ENCODE measurements around the gene NPPA. TPM values are rescaled to one million over a fixed set of nuclear protein-coding genes. Genes with fewer than 3 reads are reported as not detected.
"Not testable (repeated sequence)": the region's sequence is repeated elsewhere in the genome, so short reads cannot be mapped to it uniquely, and the experiment has no call there.

The NPPA gene
- polyA plus RNA-seq, 1 of the 3 experiments (the other 2 are of a cell fraction), result not detected

- TF ChIP-seq FOXM1 (IDR thresholded peaks at IDR 0.05; ENCODE audit: low read depth), result no peak
- no peak for TF ChIP-seq TAF1 (IDR thresholded peaks at IDR 0.05; ENCODE audit: borderline replicate concordance, low read depth, low read length)
- TF ChIP-seq MAX (IDR thresholded peaks at IDR 0.05; ENCODE audit: low read depth), result 0 out of 2 replicates have a peak, but pooled peaks have one; percentile 32
- TF ChIP-seq MEF2A (IDR thresholded peaks at IDR 0.05; ENCODE audit: borderline replicate concordance, low read depth), result no peak
- no peak for TF ChIP-seq SIN3A (IDR thresholded peaks at IDR 0.05; ENCODE audit: borderline replicate concordance, low read depth, low read length)
- no peak for TF ChIP-seq IRF3 (IDR thresholded peaks at IDR 0.05; ENCODE audit: low read depth, low read length)
- TF ChIP-seq CTCF (IDR thresholded peaks at IDR 0.05), result no peak
- TF ChIP-seq GATA2 (CRISPR knock-in tag; IDR thresholded peaks at IDR 0.05), result 0 out of 2 replicates have a peak, but pooled peaks have one; percentile 24
Measured at GRCh38 chr1:11847667-11848372, at the start of gene NPPA (continued).

- WGBS (ENCODE audit: low lambda C conversion rate), result 58% methylated on average over 1 of the region's 1 CpG
- H3K4me3 ChIP-seq (ENCODE audit: low read depth in 2 of 2, low read length in 1 of 2); H3K9ac ChIP-seq; H4K20me1 ChIP-seq (ENCODE audit: insufficient read depth); H2AFZ ChIP-seq (ENCODE audit: low read depth); H3K9me2 ChIP-seq; DNase-seq; H3K4me1 ChIP-seq (ENCODE audit: control insufficient read depth in 1 of 2, insufficient read depth in 2 of 2, low read depth in 1 of 2, low read length in 1 of 2); H3K4me2 ChIP-seq; H3K27ac ChIP-seq (ENCODE audit: low read depth in 2 of 2, low read length in 1 of 2); H3K36me3 ChIP-seq (replicated peaks in 1 of 2; ENCODE audit: control insufficient read depth in 1 of 2, insufficient read depth in 2 of 2, low read length in 1 of 2); H3K27me3 ChIP-seq (ENCODE audit: insufficient read depth); H3K9me3 ChIP-seq; H3K79me2 ChIP-seq (ENCODE audit: insufficient read depth); POLR2A ChIA-PET; H3F3A ChIP-seq (replicated peaks; ENCODE audit: insufficient read depth): not testable (repeated sequence)
- CTCF ChIA-PET, result interaction anchor here (0.6 to 14.8 kb wide), 12 partner anchors 8 to 838 kb away, joined by 3 to 316 read pairs (median 4); partner anchors contain the start of genes AGTRAP and NPPA
Measured at GRCh38 chr1:11894501-11894900, 46.9 kb upstream of the NPPA start.

GRCh38 chr1:11893907-11894251 is 46.3 kb upstream of the NPPA start:
- peak; percentile 90 for DNase-seq

More at GRCh38 chr1:11893907-11894251, 46.3 kb upstream of the NPPA start:
- Histone ChIP-seq H3K27ac (ENCODE audit: low read depth in 2 of 2, low read length in 1 of 2) (no peak overlapping the region), H2AFZ (ENCODE audit: low read depth) (no peak overlapping the region), H3K9me2 (no peaks in the 10 kb centered on the region), H3K79me2 (ENCODE audit: insufficient read depth) (no peaks in the 10 kb centered on the region), H3K9ac (no peak overlapping the region), H3K4me2 (no peak overlapping the region), H3K4me1 (ENCODE audit: control insufficient read depth in 1 of 2, insufficient read depth in 2 of 2, low read depth in 1 of 2, low read length in 1 of 2) (peaks cover 0 to 5% of the 10 kb centered on the region in 2 experiments; a peak in 1 of 4 replicates), H4K20me1 (ENCODE audit: insufficient read depth) (no peaks in the 10 kb centered on the region), H3K27me3 (ENCODE audit: insufficient read depth) (0 out of 2 replicates have a peak, but pooled peaks cover 6% of the 10 kb centered on the region), H3K9me3 (no peaks in the 10 kb centered on the region), H3K4me3 (ENCODE audit: low read depth in 2 of 2, low read length in 1 of 2) (peak overlapping the region in 1 of 2 experiments; percentile 39; a peak in 1 of 4 replicates), H3K36me3 (replicated peaks in 1 of 2; ENCODE audit: control insufficient read depth in 1 of 2, insufficient read depth in 2 of 2, low read length in 1 of 2) (no peaks in the 10 kb centered on the region), H3F3A (replicated peaks; ENCODE audit: insufficient read depth) (no peaks in the 10 kb centered on the region)
- WGBS (ENCODE audit: low lambda C conversion rate), result 3% methylated on average over 4 of the region's 5 CpGs
- ChIA-PET CTCF (interaction anchor here (0.6 to 14.8 kb wide), 17 partner anchors 8 to 837 kb away, joined by 3 to 316 read pairs (median 4); partner anchors contain the start of gene NPPA), POLR2A (no interaction called here)
- TF ChIP-seq CTCF (IDR thresholded peaks at IDR 0.05) (peak; percentile 93), YY1 (IDR thresholded peaks at IDR 0.05; ENCODE audit: low read depth) (no peak), RAD21 (IDR thresholded peaks at IDR 0.05; ENCODE audit: low read length) (peak; percentile 93), SMC3 (IDR thresholded peaks at IDR 0.05; ENCODE audit: low read depth, low read length) (peak; percentile 95)

Data from SK-N-SH (cell line).